ENCODE measurements around the gene NELFB. TPM values are rescaled to one million over a fixed set of nuclear protein-coding genes. Genes with fewer than 3 reads are reported as not detected.

The NELFB gene
- total and polyA plus RNA-seq, 9 of the 15 experiments (the other 6 are each of a cell fraction or from before 2014, with no cell fraction given), result 0.24 to 84.0 (median 29.7) TPM

GRCh38 chr9:137218754-137219271 is 36.3 kb upstream of the NELFB start (continued):
- TF ChIP-seq HNRNPL (IDR thresholded peaks at IDR 0.05; ENCODE audit: low read depth, low read length) (peak; percentile 61; the same call in 1 of the 2 replicates), SRSF7 (optimal IDR thresholded peaks at IDR 0.05; ENCODE audit: low read depth, low read length) (no peak), NR0B1 (IDR thresholded peaks at IDR 0.05; ENCODE audit: partially characterized antibody) (no peak), HEY1 (CRISPR knock-in tag; IDR thresholded peaks at IDR 0.05; ENCODE audit: borderline replicate concordance) (no peak), NR2C1 (IDR thresholded peaks at IDR 0.05) (peak; percentile 40), NR2C1 (tag; IDR thresholded peaks at IDR 0.05) (peak; percentile 53; the same call in 1 of the 2 replicates), IFI16 (CRISPR knock-in tag; IDR thresholded peaks at IDR 0.05) (no peak), ZNF561 (CRISPR knock-in tag; conservative IDR thresholded peaks at IDR 0.05) (no peak), NEUROD1 (IDR thresholded peaks at IDR 0.05; ENCODE audit: borderline replicate concordance, low read depth, low read length, partially characterized antibody) (peak; percentile 85), CC2D1A (IDR thresholded peaks at IDR 0.05) (no peak), TBL1XR1 (IDR thresholded peaks at IDR 0.05; ENCODE audit: low read length in 2 of 2) (peak in 1 of 2 experiments; percentile 69; a peak in 2 of 4 replicates), ZNF75A (CRISPR knock-in tag; IDR thresholded peaks at IDR 0.05) (0 out of 2 replicates have a peak, but pooled peaks have one; percentile 49), KLF10 (CRISPR knock-in tag; IDR thresholded peaks at IDR 0.05) (no peak), MEF2D (tag; conservative IDR thresholded peaks at IDR 0.05; ENCODE audit: low read depth) (no peak; the same call in 1 of the 2 replicates), ZBTB8A (IDR thresholded peaks at IDR 0.05; ENCODE audit: partially characterized antibody) (no peak), FIP1L1 (IDR thresholded peaks at IDR 0.05; ENCODE audit: low read depth, low read length, poor library complexity, severe bottlenecking) (no peak), CREB3L1 (IDR thresholded peaks at IDR 0.05; ENCODE audit: borderline replicate concordance, low read depth) (no peak), ZNF253 (CRISPR knock-in tag; conservative IDR thresholded peaks at IDR 0.05) (no peak), HMGN3 (IDR thresholded peaks at IDR 0.05; ENCODE audit: borderline replicate concordance, extremely low read depth, insufficient read length, low read depth, low read length) (peak; percentile 92), SP2 (IDR thresholded peaks at IDR 0.05; ENCODE audit: extremely low read depth, low read depth, low read length, poor library complexity, severe bottlenecking) (no peak), ETS2 (tag; IDR thresholded peaks at IDR 0.05; ENCODE audit: borderline replicate concordance, poor library complexity, severe bottlenecking) (no peak), KDM1A (IDR thresholded peaks at IDR 0.05) (peak in 1 of 2 experiments; percentile 17; a peak in 1 of 4 replicates), E2F6 (IDR thresholded peaks at IDR 0.05; ENCODE audit: borderline replicate concordance in 1 of 2, extremely low read depth in 1 of 2, insufficient read depth in 1 of 2, insufficient read length in 1 of 2, low read depth in 1 of 2, low read length in 1 of 2, poor library complexity in 1 of 2, severe bottlenecking in 1 of 2) (peak in 1 of 2 experiments; percentile 28), CHD4 (IDR thresholded peaks at IDR 0.05; ENCODE audit: insufficient read depth, insufficient replicate concordance, low read depth, low read length, poor library complexity, severe bottlenecking) (no peak), KHSRP (IDR thresholded peaks at IDR 0.05) (no peak)
